SK-N-SH (cell line): ENCODE results near the gene STAP2. TPM values are rescaled to one million over a fixed set of nuclear protein-coding genes. Genes with fewer than 3 reads are reported as not detected.

Experiments used
- CTCF ChIA-PET: fragments of 300-600, 350-600 bp; formaldehyde crosslinking; extraction: SDS; loops from one replicate; lab custom pipeline; 2021; lab: Yijun Ruan, JAX
- POLR2A ChIA-PET: fragments of 350-600 bp; sonication (Branson Sonifier 250); formaldehyde crosslinking; extraction: SDS; loops from one replicate; lab custom pipeline; 2020; ENCODE audit warnings: antibody characterized with exemption, inconsistent platforms; lab: Yijun Ruan, JAX
- DNase-seq: peaks from one replicate; pipeline ENCODE4 v3.0.0; 2012
- H2AFZ ChIP-seq: fragments of 200-600 bp; sonication (generic); 2 replicates; pipeline ENCODE4 v1.8.1; 2016; ENCODE audit warnings: antibody characterized with exemption, mild to moderate bottlenecking, low read depth
- H3F3A ChIP-seq: fragments of 200-600 bp; sonication (generic); replicated peaks from 2 replicates; pipeline ENCODE3; 2016; ENCODE audit warnings: antibody characterized with exemption, mild to moderate bottlenecking; ENCODE audit not compliant: insufficient read depth
- H3K27ac ChIP-seq, 2 experiments: fragments of 200-500 bp in 1 of 2; fragments of 200-600 bp in 1 of 2; sonication (Bioruptor generic) in 1 of 2; sonication (generic), shearing (Covaris generic) in 1 of 2; 2 replicates each; pipeline versions ENCODE4 v1.5.1 to v1.6.1; 2014 to 2016; ENCODE audit warnings: low read depth in 2 of 2, inconsistent platforms in 1 of 2, low read length in 1 of 2, mild to moderate bottlenecking in 1 of 2, mixed read lengths in 1 of 2
- H3K27me3 ChIP-seq: fragments of 200-600 bp; sonication (generic), shearing (Covaris generic); 2 replicates; pipeline ENCODE4 v1.6.1; 2016; ENCODE audit warnings: mixed run types; ENCODE audit not compliant: insufficient read depth
- H3K36me3 ChIP-seq, 2 experiments: fragments of 200-500 bp in 1 of 2; fragments of 200-600 bp in 1 of 2; sonication (Bioruptor generic) in 1 of 2; sonication (generic) in 1 of 2; replicated peaks in 1 of 2; 2 replicates each; pipeline versions ENCODE3 to v1.5.1; 2014 to 2016; ENCODE audit warnings: low read length in 1 of 2, mild to moderate bottlenecking in 1 of 2; ENCODE audit not compliant: insufficient read depth in 2 of 2, control insufficient read depth in 1 of 2
- H3K4me1 ChIP-seq, 2 experiments: fragments of 200-500 bp in 1 of 2; fragments of 200-600 bp in 1 of 2; sonication (Bioruptor generic) in 1 of 2; sonication (generic), shearing (Covaris generic) in 1 of 2; 2 replicates each; pipeline versions ENCODE4 v1.5.1 to v1.6.1; 2014 to 2016; ENCODE audit warnings: low read depth in 1 of 2, low read length in 1 of 2, mixed run types in 1 of 2; ENCODE audit not compliant: insufficient read depth in 2 of 2, control insufficient read depth in 1 of 2
- H3K4me2 ChIP-seq: fragments of 200-600 bp; sonication (generic), shearing (Covaris generic); 2 replicates; pipeline ENCODE4 v1.6.1; 2017; ENCODE audit warnings: mixed run types
- H3K4me3 ChIP-seq, 2 experiments: fragments of 200-500 bp in 1 of 2; fragments of 200-600 bp in 1 of 2; sonication (Bioruptor generic) in 1 of 2; sonication (generic), shearing (Covaris generic) in 1 of 2; 2 replicates each; pipeline versions ENCODE4 v1.5.1 to v1.8.1; 2014 to 2016; ENCODE audit warnings: low read depth in 2 of 2, inconsistent platforms in 1 of 2, low read length in 1 of 2, mild to moderate bottlenecking in 1 of 2, mixed read lengths in 1 of 2, moderate library complexity in 1 of 2
- H3K79me2 ChIP-seq: fragments of 200-600 bp; sonication (generic); 2 replicates; pipeline ENCODE4 v1.8.1; 2017; ENCODE audit warnings: mild to moderate bottlenecking; ENCODE audit not compliant: insufficient read depth
- H3K9ac ChIP-seq: fragments of 200-600 bp; sonication (generic); 2 replicates; pipeline ENCODE4 v1.6.1; 2017; ENCODE audit warnings: mixed run types
- H3K9me2 ChIP-seq: fragments of 200-600 bp; sonication (generic); 2 replicates; pipeline ENCODE4 v1.6.1; 2017; ENCODE audit warnings: mixed run types
- H3K9me3 ChIP-seq: fragments of 200-600 bp; sonication (generic); 2 replicates; pipeline ENCODE4 v1.6.1; 2017; ENCODE audit warnings: mixed run types, mild to moderate bottlenecking, moderate library complexity
- H4K20me1 ChIP-seq: fragments of 200-600 bp; sonication (generic); 2 replicates; pipeline ENCODE4 v1.6.1; 2017; ENCODE audit warnings: mild to moderate bottlenecking, mixed run types; ENCODE audit not compliant: insufficient read depth
- CHD2 ChIP-seq: fragments of 150-350 bp; IDR thresholded peaks from 2 replicates; pipeline ENCODE4 v1.6.1; 2018; ENCODE audit warnings: low read length; ENCODE audit not compliant: partially characterized antibody
- CTCF ChIP-seq: fragments of 200-600 bp; sonication (generic); IDR thresholded peaks from 2 replicates; pipeline ENCODE4 v1.6.1; 2017; ENCODE audit warnings: antibody characterized with exemption, mild to moderate bottlenecking, moderate library complexity
- ELF1 ChIP-seq: IDR thresholded peaks from 2 replicates; pipeline ENCODE4 v1.4.0; 2012
- FOSL2 ChIP-seq: IDR thresholded peaks from 2 replicates; pipeline ENCODE4 v1.4.0; 2012; ENCODE audit warnings: low read depth, mild to moderate bottlenecking, moderate library complexity, borderline replicate concordance
- FOXM1 ChIP-seq: IDR thresholded peaks from 2 replicates; pipeline ENCODE4 v1.4.0; 2012; ENCODE audit warnings: low read depth, mild to moderate bottlenecking
- MXI1 ChIP-seq: IDR thresholded peaks from 2 replicates; pipeline ENCODE4 v1.6.1; 2012; ENCODE audit warnings: mild to moderate bottlenecking, low read depth, low read length, improper control_type of control experiment
- SIN3A ChIP-seq: IDR thresholded peaks from 2 replicates; pipeline ENCODE4 v1.6.1; 2012; ENCODE audit warnings: low read depth, mild to moderate bottlenecking, low read length, moderate library complexity, borderline replicate concordance
- SMC3 ChIP-seq: IDR thresholded peaks from 2 replicates; pipeline ENCODE4 v1.6.1; 2012; ENCODE audit warnings: low read depth, low read length, improper control_type of control experiment
- TCF12 ChIP-seq: IDR thresholded peaks from 2 replicates; pipeline ENCODE4 v1.4.0; 2012
- USF2 ChIP-seq: fragments of 150-350 bp; IDR thresholded peaks from 2 replicates; pipeline ENCODE4 v1.6.1; 2017; ENCODE audit warnings: antibody characterized with exemption, low read length, low read depth, borderline replicate concordance
- YY1 ChIP-seq: IDR thresholded peaks from 2 replicates; pipeline ENCODE4 v1.4.0; 2012; ENCODE audit warnings: low read depth, mild to moderate bottlenecking
- WGBS: methylation state at CpG from one replicate; pipeline ENCODE4 v1.1.6; 2017; ENCODE audit warnings: low lambda C conversion rate; 5-methylcytosine and 5-hydroxymethylcytosine counted together
- polyA plus RNA-seq, 3 experiments: library from polyadenylated mRNA; depleted of rRNA; stranded (reverse); fragments of >200 nt; gene quantifications; 2 replicates each; pipeline ENCODE4 v1.2.3, GENCODE V29; 2012

STAP2 gene
- polyA plus RNA-seq, 1 of the 3 experiments (the other 2 are of a cell fraction): 7.6 TPM

GRCh38 chr19:4376991-4377781, 38.6 kb upstream of the STAP2 start:
- Histone ChIP-seq H3K36me3 (no peaks in the 10 kb centered on the region), H2AFZ (no peak overlapping the region), H3K79me2 (peaks cover 87% of the 10 kb centered on the region), H3K9ac (no peak overlapping the region), H3F3A (peaks cover 12% of the 10 kb centered on the region), H4K20me1 (peaks cover 44% of the 10 kb centered on the region), H3K27me3 (no peaks in the 10 kb centered on the region), H3K4me2 (peak overlapping the region; percentile 15; the same call in 1 of the 2 replicates), H3K4me1 (peaks cover 33 to 63% of the 10 kb centered on the region in 2 experiments)
- DNase-seq: no peak
- CTCF ChIA-PET: interaction anchor here (0.8 to 4.8 kb wide), 6 partner anchors 10 to 35 kb away, joined by 3 to 16 read pairs (median 4); partner anchors contain the start of genes MPND and SH3GL1
- TF ChIP-seq FOSL2 (peak; percentile 14; the same call in 1 of the 2 replicates), MXI1 (no peak)
- TF ChIP-seq, all 33 proteins: peak for 1
- POLR2A ChIA-PET: no interaction called here
- no peaks in the 10 kb centered on the region for H3K9me3 ChIP-seq
- no peaks in the 10 kb centered on the region for H3K9me2 ChIP-seq
- WGBS: 62% methylated on average over 12 of the region's 23 CpGs
- H3K4me3 ChIP-seq: no peak overlapping the region
- peak overlapping the region; percentile 8 to 80; a peak in 3 of 4 replicates for H3K27ac ChIP-seq

- Histone ChIP-seq H3K27ac (peak overlapping the region; percentile 8 to 80; a peak in 2 of 4 replicates), H3K9me3 (no peaks in the 10 kb centered on the region), H3K36me3 (no peaks in the 10 kb centered on the region), H3K9ac (no peak overlapping the region), H3F3A (peaks cover 12% of the 10 kb centered on the region), H4K20me1 (peaks cover 41% of the 10 kb centered on the region), H3K79me2 (peaks cover 88% of the 10 kb centered on the region), H3K4me2 (0 out of 2 replicates have a peak overlapping the region, but pooled peaks have one; percentile 15), H2AFZ (no peak overlapping the region), H3K4me3 (no peak overlapping the region), H3K9me2 (no peaks in the 10 kb centered on the region), H3K27me3 (no peaks in the 10 kb centered on the region), H3K4me1 (peaks cover 33 to 68% of the 10 kb centered on the region in 2 experiments)
- no peak for DNase-seq
- no peak for TF ChIP-seq CHD2
- TF ChIP-seq TCF12: no peak
- TF ChIP-seq YY1: no peak
- TF ChIP-seq FOXM1: no peak
- TF ChIP-seq SMC3: no peak
- no peak for TF ChIP-seq SIN3A
- TF ChIP-seq CTCF: no peak
- TF ChIP-seq USF2: no peak
- TF ChIP-seq ELF1: no peak
- no peak for TF ChIP-seq MXI1
- POLR2A ChIA-PET: no interaction called here
- WGBS: 93% methylated on average over 10 of the region's 10 CpGs
- CTCF ChIA-PET: interaction anchor here (0.7 to 4.8 kb wide), 7 partner anchors 9 to 109 kb away, joined by 3 to 16 read pairs (median 4); partner anchors contain the start of genes MPND and SH3GL1
These were observed 38.0 kb upstream of the STAP2 start for GRCh38 chr19:4376671-4376990.
